NCI-H460 (cell line): ENCODE measurements around the gene CCL17. TPM values are rescaled to one million over a fixed set of nuclear protein-coding genes. Genes with fewer than 3 reads are reported as not detected.

Source experiments
- DNase-seq: peaks from one replicate; pipeline ENCODE4 v3.0.0-alpha.2; 2016; ENCODE audit warnings: low read depth; ENCODE audit errors: extremely low read depth
- total RNA-seq: library from RNA; depleted of rRNA; stranded (reverse); fragments of >200 nt; shearing (Covaris generic); gene quantifications from 2 replicates; pipeline ENCODE4 v1.2.3, GENCODE V29; 2014

Gene CCL17
- total RNA-seq, 1 experiment from 2014 or later = not detected

- no peak for DNase-seq
Observed at GRCh38 chr16:57377080-57377841, 27.3 kb upstream of the CCL17 start.

- no peak for DNase-seq
Observed at GRCh38 chr16:57379579-57379978, 25.0 kb upstream of the CCL17 start.

GRCh38 chr16:57380671-57381462 is 23.7 kb upstream of the CCL17 start:
- no peak for DNase-seq

- no peak for DNase-seq
Observed at GRCh38 chr16:57381791-57382534, 22.6 kb upstream of the CCL17 start.

DNA sequence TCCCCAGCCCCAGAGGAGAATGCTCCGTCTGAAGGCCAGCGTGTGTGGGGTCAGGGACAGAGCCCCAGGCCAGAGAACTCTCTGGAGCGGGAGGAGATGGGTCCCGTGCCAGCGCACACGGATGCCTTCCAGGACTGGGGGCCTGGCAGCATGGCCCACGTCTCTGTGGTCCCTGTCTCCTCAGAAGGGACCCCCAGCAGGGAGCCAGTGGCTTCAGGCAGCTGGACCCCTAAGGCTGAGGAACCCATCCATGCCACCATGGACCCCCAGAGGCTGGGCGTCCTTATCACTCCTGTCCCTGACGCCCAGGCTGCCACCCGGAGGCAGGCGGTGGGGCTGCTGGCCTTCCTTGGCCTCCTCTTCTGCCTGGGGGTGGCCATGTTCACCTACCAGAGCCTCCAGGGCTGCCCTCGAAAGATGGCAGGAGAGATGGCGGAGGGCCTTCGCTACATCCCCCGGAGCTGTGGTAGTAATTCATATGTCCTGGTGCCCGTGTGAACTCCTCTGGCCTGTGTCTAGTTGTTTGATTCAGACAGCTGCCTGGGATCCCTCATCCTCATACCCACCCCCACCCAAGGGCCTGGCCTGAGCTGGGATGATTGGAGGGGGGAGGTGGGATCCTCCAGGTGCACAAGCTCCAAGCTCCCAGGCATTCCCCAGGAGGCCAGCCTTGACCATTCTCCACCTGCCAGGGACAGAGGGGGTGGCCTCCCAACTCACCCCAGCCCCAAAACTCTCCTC is 21.9 kb upstream of the CCL17 start:
- DNase-seq = no peak

DNA sequence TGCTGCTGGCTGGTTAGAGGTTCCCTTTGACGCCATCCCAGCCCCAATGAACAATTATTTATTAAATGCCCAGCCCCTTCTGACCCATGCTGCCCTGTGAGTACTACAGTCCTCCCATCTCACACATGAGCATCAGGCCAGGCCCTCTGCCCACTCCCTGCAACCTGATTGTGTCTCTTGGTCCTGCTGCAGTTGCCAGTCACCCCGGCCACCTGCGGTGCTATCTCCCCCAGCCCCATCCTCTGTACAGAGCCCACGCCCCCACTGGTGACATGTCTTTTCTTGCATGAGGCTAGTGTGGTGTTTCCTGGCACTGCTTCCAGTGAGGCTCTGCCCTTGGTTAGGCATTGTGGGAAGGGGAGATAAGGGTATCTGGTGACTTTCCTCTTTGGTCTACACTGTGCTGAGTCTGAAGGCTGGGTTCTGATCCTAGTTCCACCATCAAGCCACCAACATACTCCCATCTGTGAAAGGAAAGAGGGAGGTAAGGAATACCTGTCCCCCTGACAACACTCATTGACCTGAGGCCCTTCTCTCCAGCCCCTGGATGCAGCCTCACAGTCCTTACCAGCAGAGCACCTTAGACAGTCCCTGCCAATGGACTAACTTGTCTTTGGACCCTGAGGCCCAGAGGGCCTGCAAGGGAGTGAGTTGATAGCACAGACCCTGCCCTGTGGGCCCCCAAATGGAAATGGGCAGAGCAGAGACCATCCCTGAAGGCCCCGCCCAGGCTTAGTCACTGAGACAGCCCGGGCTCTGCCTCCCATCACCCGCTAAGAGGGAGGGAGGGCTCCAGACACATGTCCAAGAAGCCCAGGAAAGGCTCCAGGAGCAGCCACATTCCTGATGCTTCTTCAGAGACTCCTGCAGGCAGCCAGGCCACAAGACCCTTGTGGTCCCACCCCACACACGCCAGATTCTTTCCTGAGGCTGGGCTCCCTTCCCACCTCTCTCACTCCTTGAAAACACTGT is 21.0 kb upstream of the CCL17 start:
- DNase-seq = no peak

GRCh38 chr16:57384248-57385070 is 20.1 kb upstream of the CCL17 start:
- no peak for DNase-seq

GRCh38 chr16:57385083-57385482 is 19.5 kb upstream of the CCL17 start:
- no peak for DNase-seq

- DNase-seq = no peak
Observed at GRCh38 chr16:57386381-57386951, 18.1 kb upstream of the CCL17 start.

DNA sequence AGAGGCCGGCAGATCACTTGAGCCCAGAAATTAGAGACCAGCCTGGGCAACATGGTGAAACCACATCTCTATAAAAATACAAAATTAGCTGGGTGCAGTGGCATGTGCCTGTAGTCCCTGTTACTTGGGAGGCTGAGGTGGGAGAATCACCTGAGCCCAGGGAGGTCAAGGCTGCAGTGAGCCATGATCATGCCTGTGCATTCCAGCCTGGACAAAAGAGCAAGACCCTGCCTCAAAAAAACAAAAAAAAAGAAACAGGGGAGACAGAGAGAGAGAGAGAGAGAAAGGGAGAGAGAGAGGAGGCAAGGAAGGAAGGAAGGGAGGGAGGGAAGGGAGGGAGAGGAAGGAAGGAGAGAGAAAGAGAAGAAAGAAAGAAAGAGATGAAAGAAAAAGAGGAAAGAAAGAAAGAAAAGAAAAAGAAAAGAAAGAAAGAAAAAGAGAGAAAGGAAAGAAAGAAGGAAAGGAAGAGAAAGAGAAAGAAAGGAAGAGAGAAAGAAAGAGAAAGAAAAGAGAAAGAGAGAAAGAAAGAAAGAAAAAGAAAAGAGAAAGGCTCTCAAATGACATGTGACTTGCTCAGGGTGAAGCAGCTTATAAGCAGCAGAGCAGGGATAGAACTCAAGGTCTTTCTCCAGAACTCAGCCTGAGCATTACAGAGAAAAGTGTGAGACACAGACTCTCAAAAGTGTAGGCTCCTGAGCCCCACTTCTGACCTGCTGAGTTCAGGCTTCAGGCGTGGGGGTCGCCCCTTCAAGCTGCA is 16.8 kb upstream of the CCL17 start:
- no peak for DNase-seq

DNA sequence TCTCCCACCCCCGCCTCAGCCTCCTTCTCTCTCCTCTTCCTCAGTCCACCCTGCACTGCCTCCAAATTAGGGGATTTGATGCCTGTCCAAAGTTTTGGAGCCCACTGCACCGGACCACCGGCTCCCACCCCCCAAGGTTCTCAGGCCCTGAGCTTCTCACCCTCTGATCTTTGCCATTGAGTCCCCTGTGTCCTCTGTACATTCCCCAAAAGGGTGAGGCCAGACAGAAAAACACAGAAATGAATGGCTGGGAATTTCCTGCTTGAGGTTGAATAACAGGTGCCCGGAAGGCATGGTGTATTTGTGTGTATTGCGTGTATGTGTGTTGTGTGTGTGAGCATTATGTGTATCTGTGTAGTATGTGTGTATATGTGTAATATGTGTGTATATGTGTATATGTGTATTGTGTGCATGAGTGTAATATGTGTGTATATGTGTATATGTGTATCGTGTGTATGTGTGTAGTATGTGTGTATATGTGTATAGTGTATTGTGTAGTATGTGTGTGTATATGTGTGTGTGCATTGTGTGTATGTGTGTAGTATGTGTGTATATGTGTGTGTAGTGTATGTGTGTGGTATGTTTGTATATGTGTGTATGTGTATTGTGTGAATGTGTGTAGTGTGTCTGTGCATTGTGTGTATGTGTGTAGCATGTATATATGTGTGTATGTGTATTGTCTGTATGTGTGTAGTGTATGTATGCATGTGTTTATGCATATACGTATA is 16.0 kb upstream of the CCL17 start:
- no peak for DNase-seq

DNA sequence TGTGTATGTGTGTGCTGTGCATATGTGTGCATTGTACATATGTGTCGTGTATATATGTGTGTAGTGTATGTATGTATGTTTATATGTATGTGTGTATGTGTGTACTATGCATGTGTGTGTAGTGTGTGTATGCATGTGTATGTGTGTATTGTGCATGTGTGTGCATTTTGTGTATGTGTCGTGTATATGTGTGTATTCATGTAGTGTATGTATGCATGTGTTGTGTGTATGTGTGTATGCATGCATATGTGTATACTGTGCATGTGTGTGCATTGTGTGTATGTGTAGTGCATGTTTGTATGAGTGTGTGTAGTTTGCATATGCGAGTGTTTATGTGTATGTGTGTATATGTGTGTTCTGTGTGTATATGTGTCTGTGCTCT is 15.5 kb upstream of the CCL17 start:
- DNase-seq = no peak

GRCh38 chr16:57390636-57391295 is 13.8 kb upstream of the CCL17 start:
- no peak for DNase-seq

DNA sequence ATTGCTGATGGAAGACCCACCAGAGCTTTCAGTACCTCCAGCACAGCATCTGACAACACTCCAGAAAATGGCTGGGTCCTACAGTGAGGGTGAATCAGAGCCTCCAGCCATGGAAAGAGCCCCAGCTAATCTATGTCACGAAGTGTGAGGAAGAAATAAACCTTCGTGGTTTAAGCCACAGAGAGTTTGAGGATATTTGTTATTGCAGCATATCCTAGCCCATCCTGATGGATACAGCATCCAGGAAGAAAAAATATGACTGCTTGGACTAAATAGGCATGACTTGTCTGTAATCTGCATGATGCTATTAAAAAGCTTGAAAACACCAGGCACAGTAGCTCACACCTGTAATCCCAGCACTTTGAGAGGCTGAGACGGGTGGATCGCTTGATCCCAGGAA is 13.3 kb upstream of the CCL17 start:
- DNase-seq = no peak

DNA sequence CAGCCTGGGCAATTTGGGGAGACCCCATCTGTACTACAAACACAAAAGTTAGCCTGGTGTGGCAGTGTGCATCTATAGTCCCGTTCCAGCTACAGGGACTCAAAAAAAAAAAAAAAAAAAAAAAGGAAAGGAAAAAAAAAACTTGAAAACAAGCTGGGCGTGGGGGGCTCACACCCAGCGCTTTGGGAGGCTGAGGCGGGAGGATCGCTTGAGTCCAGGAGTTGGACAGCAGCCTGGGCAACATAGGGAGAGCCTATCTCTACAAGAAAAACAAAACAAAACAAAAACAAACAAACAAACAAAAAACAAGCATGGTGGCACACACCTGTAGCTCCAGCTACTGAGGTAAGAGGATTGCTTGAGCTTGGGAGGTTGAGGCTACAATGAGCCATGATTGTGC is 12.9 kb upstream of the CCL17 start:
- DNase-seq = no peak

GRCh38 chr16:57392694-57393093 is 11.9 kb upstream of the CCL17 start:
- no peak for DNase-seq
